Measurements from ENCODE around the gene HIP1.

Gene HIP1

GRCh38 chr7:75485355-75485978 lies 253.3 kb downstream of the HIP1 start:
- peak; percentile 1 for DNase-seq
